MCF 10A (cell line): Measurements from ENCODE around the gene AGBL5. TPM values are rescaled to one million over a fixed set of nuclear protein-coding genes. Genes with fewer than 3 reads are reported as not detected.

Experiments used
- BruUV-seq: library from RNA; stranded (reverse); fragments of 400-500 nt; replicated peaks from 2 replicates; lab custom pipeline; 2021; lab: Mats Ljungman, UMichigan
- CTCF ChIA-PET: fragments of 300-600 bp; sonication (Branson Sonifier 250); formaldehyde crosslinking; extraction: SDS; loops from one replicate; lab custom pipeline; 2021; ENCODE audit warnings: antibody characterized with exemption, inconsistent platforms; lab: Yijun Ruan, JAX
- POLR2A ChIA-PET: fragments of 300-600, 350-650 bp; sonication (Branson Sonifier 250); formaldehyde crosslinking; extraction: SDS; loops from one replicate; lab custom pipeline; 2020; ENCODE audit warnings: antibody characterized with exemption, inconsistent platforms; lab: Yijun Ruan, JAX
- DNase-seq: peaks from one replicate; pipeline ENCODE4 v3.0.0-alpha.2; 2018; ENCODE audit not compliant: unreplicated experiment
- H3K27ac Mint-ChIP-seq: one replicate; pipeline ENCODE4 v1.8.0; 2022; ENCODE audit warnings: mild to moderate bottlenecking, low read depth, mixed read lengths; ENCODE audit not compliant: unreplicated experiment
- H3K27me3 Mint-ChIP-seq: one replicate; pipeline ENCODE4 v1.8.0; 2022; ENCODE audit warnings: mixed read lengths; ENCODE audit not compliant: insufficient read depth, unreplicated experiment
- H3K36me3 Mint-ChIP-seq: one replicate; pipeline ENCODE4 v1.8.0; 2022; ENCODE audit warnings: mild to moderate bottlenecking, moderate library complexity, mixed read lengths; ENCODE audit not compliant: insufficient read depth, unreplicated experiment
- H3K4me1 Mint-ChIP-seq: one replicate; pipeline ENCODE4 v1.8.0; 2022; ENCODE audit warnings: mixed read lengths; ENCODE audit not compliant: insufficient read depth, unreplicated experiment
- H3K4me3 Mint-ChIP-seq: one replicate; pipeline ENCODE4 v1.8.0; 2022; ENCODE audit warnings: mild to moderate bottlenecking, moderate library complexity, mixed read lengths; ENCODE audit not compliant: unreplicated experiment
- H3K9me3 Mint-ChIP-seq: one replicate; pipeline ENCODE4 v1.8.0; 2022; ENCODE audit warnings: mixed read lengths; ENCODE audit not compliant: unreplicated experiment
- CTCF ChIP-seq: fragments of 200-600 bp; IDR thresholded peaks from one replicate; pipeline ENCODE4 v1.8.0; 2022; ENCODE audit warnings: antibody characterized with exemption, mild to moderate bottlenecking; ENCODE audit not compliant: unreplicated experiment
- intact Hi-C: fragments of 100-400 bp; cut with micrococcal nuclease; formaldehyde crosslinking; loops from 2 replicates; pipeline ENCODE4 v1.14.1; 2022
- total RNA-seq: library from RNA; stranded (reverse); gene quantifications from 2 replicates; pipeline ENCODE4 v1.2.3, GENCODE V29; 2022

Gene AGBL5
- total RNA-seq, 1 experiment from 2014 or later, result 22.7 TPM

GRCh38 chr2:27049422-27050280 lies 1.8 kb upstream of the AGBL5 start:
- ChIA-PET CTCF (interaction anchor here (0.6 to 1.7 kb wide), 11 partner anchors 10 to 240 kb away, joined by 3 to 5 read pairs (median 3); partner anchors contain the start of gene OST4), POLR2A (interaction anchor here (0.7 to 9.2 kb wide), 12 partner anchors 10 to 1471 kb away, joined by 3 to 175 read pairs (median 8); partner anchors contain the start of genes GTF3C2, MPV17, OST4 and TMEM214)
- no peaks in the 10 kb centered on the region for H3K9me3 Mint-ChIP-seq
- H3K27me3 Mint-ChIP-seq, result no peaks in the 10 kb centered on the region
- TF ChIP-seq CTCF, result no peak
- peaks cover 30% of the 10 kb centered on the region for H3K36me3 Mint-ChIP-seq
- BruUV-seq, result no TSS peak
- no peak for DNase-seq
- H3K27ac Mint-ChIP-seq, result peak overlapping the region; percentile 84
- intact Hi-C loops, result loop anchor here (1.0 to 2.0 kb wide), 3 partner anchors 17 to 88 kb away; partner anchors contain the start of genes KHK and TMEM214
- H3K4me1 Mint-ChIP-seq, result no peaks in the 10 kb centered on the region
- H3K4me3 Mint-ChIP-seq, result peak overlapping the region; percentile 93

DNA sequence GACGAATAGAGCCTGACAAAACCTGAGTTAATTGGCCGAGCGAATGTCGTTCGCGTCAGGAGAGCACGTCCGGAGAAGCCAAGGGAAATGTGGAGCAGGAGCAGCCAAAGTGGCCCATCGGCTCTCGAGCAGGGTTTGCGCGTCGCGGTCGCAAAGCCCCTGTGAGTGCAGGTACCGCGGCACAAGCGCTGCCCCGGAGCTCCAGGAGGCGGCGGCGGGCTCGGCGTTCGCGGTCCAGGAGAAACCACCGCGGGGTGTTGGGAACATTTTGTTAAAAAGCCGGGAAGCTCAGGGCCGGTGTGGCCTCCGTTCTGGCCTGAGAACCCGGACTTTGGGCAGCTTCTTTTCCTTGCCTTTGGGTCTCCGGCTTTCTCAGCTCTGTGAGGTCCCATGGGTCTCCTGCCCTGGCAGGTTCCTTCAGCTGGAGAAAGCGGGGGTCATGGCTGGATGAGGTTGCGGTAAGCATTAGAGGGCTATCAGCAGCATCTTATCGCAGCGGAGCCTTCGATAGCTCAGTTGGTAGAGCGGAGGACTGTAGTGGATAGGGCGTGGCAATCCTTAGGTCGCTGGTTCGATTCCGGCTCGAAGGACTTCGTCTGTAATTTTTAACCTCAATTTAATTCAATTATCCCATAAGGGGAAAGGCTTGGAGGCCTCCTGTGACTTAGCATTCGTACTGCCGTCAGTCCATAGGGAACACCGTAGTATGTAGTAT lies 1.0 kb upstream of the AGBL5 start:
- TF ChIP-seq CTCF, result no peak
- Mint-ChIP-seq H3K4me1 (no peaks in the 10 kb centered on the region), H3K27me3 (no peaks in the 10 kb centered on the region), H3K27ac (peak overlapping the region; percentile 84), H3K36me3 (peaks cover 33% of the 10 kb centered on the region), H3K4me3 (peak overlapping the region; percentile 93), H3K9me3 (no peaks in the 10 kb centered on the region)
- CTCF ChIA-PET, result interaction anchor here (0.7 to 1.7 kb wide), 10 partner anchors 11 to 90 kb away, joined by 3 to 5 read pairs (median 4); partner anchors contain the start of gene OST4
- peak; percentile 93 for DNase-seq
- intact Hi-C loops, result loop anchor here (1.0 to 2.0 kb wide), 3 partner anchors 18 to 89 kb away; partner anchors contain the start of genes KHK and TMEM214
- POLR2A ChIA-PET, result interaction anchor here (0.9 to 9.2 kb wide), 22 partner anchors 7 to 306 kb away, joined by 3 to 175 read pairs (median 5); partner anchors contain the start of genes ATRAID, EMILIN1, GTF3C2 and MPV17
- TSS peak; percentile 96 for BruUV-seq

DNA sequence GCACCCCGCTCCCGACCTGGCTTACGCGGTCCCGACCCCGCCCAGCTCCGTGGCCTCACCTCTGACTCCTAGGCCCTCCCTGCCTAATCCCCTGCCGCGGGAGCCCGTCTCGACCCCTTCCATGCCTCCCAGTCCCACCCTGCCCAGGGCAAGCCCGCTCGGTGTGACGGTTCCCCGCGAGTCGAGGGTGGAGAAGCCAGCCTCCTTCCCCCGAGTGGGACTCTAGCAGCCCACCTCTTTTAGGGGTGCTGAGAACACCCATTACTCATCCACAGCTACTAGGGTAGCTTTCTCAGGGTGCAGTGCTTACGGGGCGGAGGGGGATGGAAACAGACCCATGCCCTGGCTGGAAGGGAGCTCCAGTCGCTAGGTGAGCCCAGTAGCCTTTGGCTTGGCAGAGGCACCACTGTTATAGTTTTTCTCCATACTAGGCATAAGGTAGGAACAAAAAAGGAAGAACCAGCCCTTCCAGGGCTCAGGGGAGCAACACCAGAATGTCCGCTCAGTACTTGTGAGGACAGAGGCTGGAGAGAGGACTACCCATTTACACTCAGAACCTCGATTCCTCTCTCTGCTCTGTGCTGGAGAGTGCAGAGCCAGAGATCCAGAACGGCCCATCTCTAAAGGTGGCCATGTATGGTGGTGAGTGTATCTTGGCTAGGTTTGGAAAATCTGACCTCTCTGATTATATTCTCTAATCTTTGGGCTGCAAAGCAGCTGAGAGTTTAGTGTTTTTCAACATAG lies 606 bp downstream of the AGBL5 start:
- peak overlapping the region; percentile 84 for H3K27ac Mint-ChIP-seq
- CTCF ChIA-PET, result interaction anchor here (0.6 to 1.3 kb wide), 5 partner anchors 35 to 339 kb away, joined by 3 to 4 read pairs (median 3); no protein-coding TSS in a partner anchor
- BruUV-seq, result no TSS peak
- H3K9me3 Mint-ChIP-seq, result no peaks in the 10 kb centered on the region
- intact Hi-C loops, result loop anchor here (2.0 kb wide), 1 partner anchor 35 kb away; the partner anchor contains the start of gene KHK
- no peak for TF ChIP-seq CTCF
- no peaks in the 10 kb centered on the region for H3K27me3 Mint-ChIP-seq
- peak; percentile 13 for DNase-seq
- peaks cover 42% of the 10 kb centered on the region for H3K36me3 Mint-ChIP-seq
- POLR2A ChIA-PET, result interaction anchor here (0.5 to 9.2 kb wide), 21 partner anchors 9 to 304 kb away, joined by 3 to 175 read pairs (median 4); partner anchors contain the start of genes ATRAID, EMILIN1, GTF3C2 and KHK
- H3K4me1 Mint-ChIP-seq, result no peaks in the 10 kb centered on the region
- H3K4me3 Mint-ChIP-seq, result peak overlapping the region; percentile 93
